Nephron progenitor cell (in vitro differentiated cells): ENCODE data around the gene CCDC88C.

ENCODE experiments used
- DNase-seq: peaks from one replicate; pipeline ENCODE4 v3.0.0; 2021
- H3K27ac Mint-ChIP-seq: 2 replicates; pipeline ENCODE4 v1.8.0; 2021; ENCODE audit warnings: mild to moderate bottlenecking, moderate library complexity, mixed read lengths
- H3K27me3 Mint-ChIP-seq: 2 replicates; pipeline ENCODE4 v1.8.0; 2021; ENCODE audit warnings: mild to moderate bottlenecking, low read depth, mixed read lengths; ENCODE audit not compliant: poor library complexity
- H3K36me3 Mint-ChIP-seq: 2 replicates; pipeline ENCODE4 v1.8.0; 2021; ENCODE audit warnings: low read depth, mixed read lengths
- H3K4me1 Mint-ChIP-seq: 2 replicates; pipeline ENCODE4 v1.8.0; 2021; ENCODE audit warnings: mixed read lengths
- H3K4me3 Mint-ChIP-seq: 2 replicates; pipeline ENCODE4 v1.8.0; 2021; ENCODE audit warnings: mild to moderate bottlenecking, moderate library complexity, mixed read lengths
- H3K9me3 Mint-ChIP-seq: 2 replicates; pipeline ENCODE4 v1.8.0; 2021; ENCODE audit warnings: mild to moderate bottlenecking, moderate library complexity, mixed read lengths
- CTCF ChIP-seq: fragments of 200-600 bp; sonication (generic); IDR thresholded peaks from 2 replicates; pipeline ENCODE4 v1.5.0; 2021; ENCODE audit warnings: antibody characterized with exemption

Gene CCDC88C

GRCh38 chr14:91233936-91234790, 183.5 kb downstream of the CCDC88C start:
- peaks cover 35% of the 10 kb centered on the region for H3K9me3 Mint-ChIP-seq
- no peak overlapping the region for H3K27ac Mint-ChIP-seq
- DNase-seq, result no peak
- H3K36me3 Mint-ChIP-seq, result peaks cover 34% of the 10 kb centered on the region
- no peak overlapping the region for H3K4me3 Mint-ChIP-seq
- peaks cover 7% of the 10 kb centered on the region for H3K27me3 Mint-ChIP-seq
- peaks cover 5% of the 10 kb centered on the region for H3K4me1 Mint-ChIP-seq
- TF ChIP-seq CTCF, result no peak

DNA sequence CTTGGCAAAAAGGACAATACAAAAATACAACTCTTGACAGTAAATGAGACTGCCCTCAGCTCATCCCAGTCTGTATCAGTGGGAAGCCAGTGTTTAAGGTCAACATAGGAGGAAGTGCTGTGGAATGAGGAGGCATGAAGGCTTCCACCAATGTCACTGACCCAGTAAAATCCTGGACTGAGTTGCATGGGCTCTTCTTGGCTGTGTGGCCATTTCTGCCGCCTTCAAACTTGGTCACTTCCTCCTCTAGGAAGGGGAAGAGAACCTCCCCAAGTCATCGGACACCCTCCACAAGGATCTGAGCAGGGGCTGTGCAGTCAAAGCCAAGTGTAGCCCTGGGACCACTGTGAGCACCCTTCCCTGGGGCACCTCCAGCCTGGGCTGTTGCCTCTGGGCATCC, 185.0 kb downstream of the CCDC88C start:
- TF ChIP-seq CTCF, result no peak
- H3K27me3 Mint-ChIP-seq, result peaks cover 7% of the 10 kb centered on the region
- peak overlapping the region; percentile 34 for H3K27ac Mint-ChIP-seq
- DNase-seq, result no peak
- H3K9me3 Mint-ChIP-seq, result peaks cover 26% of the 10 kb centered on the region
- H3K36me3 Mint-ChIP-seq, result peaks cover 40% of the 10 kb centered on the region
- no peak overlapping the region for H3K4me3 Mint-ChIP-seq
- H3K4me1 Mint-ChIP-seq, result peaks cover 16% of the 10 kb centered on the region

DNA sequence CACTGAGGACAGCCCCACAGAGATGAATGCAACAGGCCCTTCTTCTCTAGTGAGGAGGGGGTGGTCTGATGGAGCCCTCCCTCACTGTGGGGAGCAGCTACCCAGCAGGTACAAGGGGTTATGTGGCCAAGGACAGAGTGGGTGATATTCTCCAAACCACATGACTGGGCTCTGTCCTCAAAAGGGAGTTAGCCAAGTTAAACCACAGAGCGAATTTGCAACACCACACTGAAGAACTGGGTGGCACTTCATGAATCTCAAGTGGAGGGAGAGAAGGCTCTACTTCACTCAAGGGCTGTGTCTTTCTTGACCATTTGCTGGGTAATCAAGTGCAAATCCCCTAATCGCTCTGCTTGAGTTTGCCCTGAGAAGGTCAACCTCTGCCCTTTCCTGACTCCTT, 185.6 kb downstream of the CCDC88C start:
- Mint-ChIP-seq H3K4me3 (no peak overlapping the region), H3K27me3 (peaks cover 7% of the 10 kb centered on the region), H3K27ac (no peak overlapping the region), H3K9me3 (peaks cover 26% of the 10 kb centered on the region), H3K36me3 (peaks cover 40% of the 10 kb centered on the region), H3K4me1 (peaks cover 16% of the 10 kb centered on the region)
- DNase-seq, result no peak
- no peak for TF ChIP-seq CTCF

- Mint-ChIP-seq H3K4me3 (no peak overlapping the region), H3K36me3 (peaks cover 44% of the 10 kb centered on the region), H3K27ac (no peak overlapping the region), H3K4me1 (peaks cover 16% of the 10 kb centered on the region), H3K27me3 (peaks cover 7% of the 10 kb centered on the region), H3K9me3 (peaks cover 26% of the 10 kb centered on the region)
- no peak for DNase-seq
- no peak for TF ChIP-seq CTCF
Observed at GRCh38 chr14:91231446-91231845, 186.2 kb downstream of the CCDC88C start.

DNA sequence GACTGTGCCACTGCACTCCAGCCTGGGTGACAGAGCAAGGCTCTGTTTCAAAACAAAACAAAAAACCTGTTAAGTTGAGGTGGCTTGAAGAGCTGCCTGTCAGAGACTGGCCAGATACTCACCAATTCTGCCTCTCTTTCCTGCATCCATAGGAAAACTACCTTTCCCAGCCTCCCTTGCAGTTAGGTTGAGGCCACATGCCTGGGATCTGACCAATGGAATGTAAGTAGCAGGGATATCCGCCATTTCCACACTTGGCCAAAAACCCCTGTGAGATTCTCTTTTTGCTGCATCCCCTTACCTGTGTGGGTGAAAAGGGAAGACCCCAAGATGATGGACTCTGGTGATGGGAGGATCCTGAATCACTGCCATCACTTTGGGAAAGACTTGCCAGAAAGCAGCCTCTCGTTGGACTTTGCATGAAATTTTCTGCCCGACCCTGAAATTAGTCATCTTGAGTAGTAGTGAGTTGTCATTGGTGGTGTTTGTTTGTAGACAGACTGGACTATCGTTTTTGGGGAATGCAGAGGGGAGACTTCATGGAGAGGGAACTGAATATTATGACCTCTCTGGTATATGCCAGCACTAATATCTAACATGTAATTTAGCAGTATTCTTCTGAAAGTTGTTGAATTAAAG, 187.1 kb downstream of the CCDC88C start:
- H3K36me3 Mint-ChIP-seq, result peaks cover 54% of the 10 kb centered on the region
- peaks cover 26% of the 10 kb centered on the region for H3K9me3 Mint-ChIP-seq
- H3K27me3 Mint-ChIP-seq, result peaks cover 2% of the 10 kb centered on the region
- TF ChIP-seq CTCF, result no peak
- no peak overlapping the region for H3K4me3 Mint-ChIP-seq
- DNase-seq, result no peak
- peaks cover 22% of the 10 kb centered on the region for H3K4me1 Mint-ChIP-seq
- H3K27ac Mint-ChIP-seq, result no peak overlapping the region
